Measurements from ENCODE around the gene SMARCAL1. TPM values are rescaled to one million over a fixed set of nuclear protein-coding genes. Genes with fewer than 3 reads are reported as not detected.

The SMARCAL1 gene
- total RNA-seq, 1 donor from 2014 or later = 33.0 TPM

DNA sequence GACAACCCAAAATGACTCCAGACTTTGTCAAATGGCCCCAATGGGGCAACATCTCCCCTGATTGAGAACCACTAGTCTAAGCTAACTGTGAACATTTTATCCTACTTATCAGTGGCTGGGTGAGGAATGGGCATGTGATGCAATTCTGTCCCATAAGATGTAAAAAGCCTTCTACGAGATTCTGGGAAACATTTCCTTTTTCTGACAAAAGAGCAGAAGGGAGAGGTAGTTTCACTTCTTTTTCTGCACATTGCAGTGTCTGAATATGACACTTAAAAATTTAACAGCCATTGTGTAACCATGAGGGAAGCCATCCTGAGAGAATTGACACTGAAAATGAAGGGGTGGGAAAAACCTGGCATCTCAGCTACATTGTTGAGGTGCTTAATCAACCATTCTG is 22.7 kb upstream of the SMARCAL1 start:
- DNase-seq (ENCODE audit: low spot score in 2 of 2, unreplicated experiment in 2 of 2) = no peak
- TF ChIP-seq, protein P1, sequence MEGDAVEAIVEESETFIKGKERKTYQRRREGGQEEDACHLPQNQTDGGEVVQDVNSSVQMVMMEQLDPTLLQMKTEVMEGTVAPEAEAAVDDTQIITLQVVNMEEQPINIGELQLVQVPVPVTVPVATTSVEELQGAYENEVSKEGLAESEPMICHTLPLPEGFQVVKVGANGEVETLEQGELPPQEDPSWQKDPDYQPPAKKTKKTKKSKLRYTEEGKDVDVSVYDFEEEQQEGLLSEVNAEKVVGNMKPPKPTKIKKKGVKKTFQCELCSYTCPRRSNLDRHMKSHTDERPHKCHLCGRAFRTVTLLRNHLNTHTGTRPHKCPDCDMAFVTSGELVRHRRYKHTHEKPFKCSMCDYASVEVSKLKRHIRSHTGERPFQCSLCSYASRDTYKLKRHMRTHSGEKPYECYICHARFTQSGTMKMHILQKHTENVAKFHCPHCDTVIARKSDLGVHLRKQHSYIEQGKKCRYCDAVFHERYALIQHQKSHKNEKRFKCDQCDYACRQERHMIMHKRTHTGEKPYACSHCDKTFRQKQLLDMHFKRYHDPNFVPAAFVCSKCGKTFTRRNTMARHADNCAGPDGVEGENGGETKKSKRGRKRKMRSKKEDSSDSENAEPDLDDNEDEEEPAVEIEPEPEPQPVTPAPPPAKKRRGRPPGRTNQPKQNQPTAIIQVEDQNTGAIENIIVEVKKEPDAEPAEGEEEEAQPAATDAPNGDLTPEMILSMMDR (IDR thresholded peaks at IDR 0.05; ENCODE audit: unreplicated experiment) = no peak
- Mint-ChIP-seq H3K9me3 (no peaks in the 10 kb centered on the region), H3K4me3 (no peak overlapping the region), H3K4me1 (no peaks in the 10 kb centered on the region), H3K27me3 (ENCODE audit: low read depth) (peaks cover 33% of the 10 kb centered on the region), H3K27ac (no peak overlapping the region), H3K36me3 (no peaks in the 10 kb centered on the region)

DNA sequence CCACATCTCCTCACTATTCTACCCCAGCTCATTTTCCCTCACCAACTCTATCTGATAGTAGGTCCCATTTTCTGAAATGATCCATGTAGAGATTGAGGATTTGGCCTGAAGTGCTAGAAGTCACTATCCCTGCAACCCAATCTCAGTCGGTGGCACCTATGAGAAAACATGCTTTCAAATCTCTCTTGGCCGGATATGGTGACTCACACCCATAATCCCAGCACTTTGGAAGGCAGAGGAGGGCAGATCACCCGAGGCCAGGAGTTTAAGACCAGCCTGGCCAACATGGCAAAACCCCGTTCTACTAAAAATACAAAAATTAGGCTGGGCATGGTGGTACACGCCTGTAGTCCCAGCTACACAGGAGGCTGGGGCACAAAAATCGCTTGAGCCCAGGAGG is 20.9 kb upstream of the SMARCAL1 start:
- DNase-seq (ENCODE audit: low spot score in 2 of 2, unreplicated experiment in 2 of 2) = no peak
- Mint-ChIP-seq H3K9me3 (no peaks in the 10 kb centered on the region), H3K4me3 (no peak overlapping the region), H3K36me3 (no peaks in the 10 kb centered on the region), H3K27me3 (ENCODE audit: low read depth) (peaks cover 31% of the 10 kb centered on the region), H3K27ac (no peak overlapping the region), H3K4me1 (no peaks in the 10 kb centered on the region)
- TF ChIP-seq, protein P1 (IDR thresholded peaks at IDR 0.05; ENCODE audit: unreplicated experiment) = no peak

DNA sequence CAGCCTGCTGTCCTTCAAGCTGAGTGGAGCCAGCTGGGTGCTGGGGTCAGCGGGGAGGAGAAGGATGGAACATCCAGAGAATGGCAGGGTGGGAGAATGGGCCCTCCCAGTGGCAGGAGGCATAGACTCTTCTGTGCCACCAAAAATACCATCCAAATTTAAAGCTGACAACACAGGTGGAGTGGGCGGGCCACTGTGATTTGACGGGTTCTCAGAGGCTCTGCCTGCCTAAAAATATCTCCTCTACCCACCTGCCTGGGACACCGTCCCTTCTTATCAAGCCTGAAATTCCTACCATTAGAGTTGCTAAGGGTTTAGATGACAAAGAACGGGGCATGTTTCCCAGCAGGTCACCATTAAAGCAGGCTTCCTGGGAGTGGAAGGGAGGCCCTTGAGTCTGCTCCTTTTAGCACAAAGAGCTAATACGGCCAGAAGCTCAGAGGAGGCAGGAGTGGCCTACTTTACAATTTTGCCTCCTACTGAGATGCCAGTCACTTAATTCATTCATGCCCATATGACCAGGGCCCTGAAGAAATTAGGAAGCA is 20.2 kb upstream of the SMARCAL1 start:
- Mint-ChIP-seq H3K9me3 (no peaks in the 10 kb centered on the region), H3K36me3 (no peaks in the 10 kb centered on the region), H3K4me1 (no peaks in the 10 kb centered on the region), H3K27me3 (ENCODE audit: low read depth) (peaks cover 27% of the 10 kb centered on the region), H3K4me3 (no peak overlapping the region), H3K27ac (no peak overlapping the region)
- TF ChIP-seq, protein P1 (IDR thresholded peaks at IDR 0.05; ENCODE audit: unreplicated experiment) = no peak
- no peak for DNase-seq (ENCODE audit: low spot score in 2 of 2, unreplicated experiment in 2 of 2)

DNA sequence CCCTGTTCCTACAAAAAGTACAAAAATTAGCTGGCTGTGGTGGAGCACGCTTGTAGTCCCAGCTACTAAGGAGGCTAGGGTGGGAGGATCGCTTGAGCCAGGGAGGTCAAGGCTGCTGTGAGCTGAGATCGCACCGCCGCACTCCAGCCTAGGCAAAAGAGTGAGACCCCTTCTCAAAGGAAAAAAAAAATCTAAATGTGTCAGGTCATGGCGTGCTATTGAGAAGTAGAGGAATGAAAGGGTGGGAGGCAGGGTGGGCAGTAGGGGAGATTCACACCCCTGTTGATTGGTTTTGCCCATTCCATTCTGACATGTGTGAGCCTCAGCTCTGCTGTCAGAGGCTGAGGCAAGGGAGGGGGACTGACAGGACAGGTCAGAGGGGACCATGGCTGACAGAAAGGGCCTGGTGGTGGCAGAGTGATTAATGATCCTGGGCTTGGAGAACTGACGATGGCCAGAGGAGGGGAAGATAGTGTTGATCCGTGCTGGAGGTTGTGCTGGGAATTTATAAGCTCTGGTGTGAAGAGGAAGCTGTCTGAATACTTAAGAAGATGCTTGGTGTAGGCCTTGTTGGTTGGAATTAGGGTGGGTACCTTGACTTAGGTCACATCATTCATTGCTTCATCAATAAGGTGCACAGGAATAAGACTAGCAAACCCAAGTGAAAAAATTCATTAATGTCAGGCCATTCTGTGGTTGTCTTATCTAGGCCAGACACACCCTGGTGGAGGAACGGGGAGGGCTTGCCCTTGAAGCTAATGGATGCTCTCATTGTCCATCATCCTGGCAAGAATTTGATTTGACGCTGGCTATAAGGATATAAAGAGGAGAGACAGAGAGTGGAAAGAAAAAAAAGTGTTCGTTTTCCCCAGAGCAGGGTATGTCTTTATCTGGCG is 19.1 kb upstream of the SMARCAL1 start:
- peaks cover 19% of the 10 kb centered on the region for H3K27me3 Mint-ChIP-seq (ENCODE audit: low read depth)

DNA sequence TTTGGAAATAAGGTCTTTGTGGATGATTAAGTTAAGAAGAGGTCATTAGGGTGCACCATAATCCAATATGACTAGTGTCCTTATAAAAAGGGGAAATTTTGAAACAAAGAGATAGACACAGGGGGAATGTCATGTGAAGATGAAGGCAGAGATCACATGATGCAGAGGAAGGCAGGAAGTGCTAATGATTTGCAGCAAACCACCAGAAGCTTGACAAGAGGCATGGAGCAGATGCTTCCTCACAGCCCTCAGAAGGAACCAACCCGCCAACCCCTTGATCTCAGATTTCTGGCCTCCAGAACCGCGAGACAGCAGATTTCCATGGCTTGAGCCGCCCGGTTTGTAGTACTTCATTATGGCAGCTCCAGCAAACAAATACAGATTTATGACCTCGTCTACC is 17.4 kb upstream of the SMARCAL1 start:
- Mint-ChIP-seq H3K9me3 (no peaks in the 10 kb centered on the region), H3K4me1 (no peaks in the 10 kb centered on the region), H3K36me3 (no peaks in the 10 kb centered on the region), H3K27ac (no peak overlapping the region), H3K4me3 (no peak overlapping the region), H3K27me3 (ENCODE audit: low read depth) (peaks cover 15% of the 10 kb centered on the region)
- DNase-seq (ENCODE audit: low spot score in 2 of 2, unreplicated experiment in 2 of 2) = no peak
- TF ChIP-seq, protein P1 (IDR thresholded peaks at IDR 0.05; ENCODE audit: unreplicated experiment) = no peak

More for the DNA sequence above, 19.1 kb upstream of the SMARCAL1 start:
- DNase-seq (ENCODE audit: low spot score in 2 of 2, unreplicated experiment in 2 of 2) = no peak
- Mint-ChIP-seq H3K4me1 (no peaks in the 10 kb centered on the region), H3K9me3 (no peaks in the 10 kb centered on the region), H3K4me3 (no peak overlapping the region), H3K36me3 (no peaks in the 10 kb centered on the region), H3K27ac (no peak overlapping the region)
- TF ChIP-seq, protein P1 (IDR thresholded peaks at IDR 0.05; ENCODE audit: unreplicated experiment) = no peak

All from mesothelial cell of epicardium (in vitro differentiated cells).